Measurements from ENCODE around the gene CCDC88B.

CCDC88B gene

DNA sequence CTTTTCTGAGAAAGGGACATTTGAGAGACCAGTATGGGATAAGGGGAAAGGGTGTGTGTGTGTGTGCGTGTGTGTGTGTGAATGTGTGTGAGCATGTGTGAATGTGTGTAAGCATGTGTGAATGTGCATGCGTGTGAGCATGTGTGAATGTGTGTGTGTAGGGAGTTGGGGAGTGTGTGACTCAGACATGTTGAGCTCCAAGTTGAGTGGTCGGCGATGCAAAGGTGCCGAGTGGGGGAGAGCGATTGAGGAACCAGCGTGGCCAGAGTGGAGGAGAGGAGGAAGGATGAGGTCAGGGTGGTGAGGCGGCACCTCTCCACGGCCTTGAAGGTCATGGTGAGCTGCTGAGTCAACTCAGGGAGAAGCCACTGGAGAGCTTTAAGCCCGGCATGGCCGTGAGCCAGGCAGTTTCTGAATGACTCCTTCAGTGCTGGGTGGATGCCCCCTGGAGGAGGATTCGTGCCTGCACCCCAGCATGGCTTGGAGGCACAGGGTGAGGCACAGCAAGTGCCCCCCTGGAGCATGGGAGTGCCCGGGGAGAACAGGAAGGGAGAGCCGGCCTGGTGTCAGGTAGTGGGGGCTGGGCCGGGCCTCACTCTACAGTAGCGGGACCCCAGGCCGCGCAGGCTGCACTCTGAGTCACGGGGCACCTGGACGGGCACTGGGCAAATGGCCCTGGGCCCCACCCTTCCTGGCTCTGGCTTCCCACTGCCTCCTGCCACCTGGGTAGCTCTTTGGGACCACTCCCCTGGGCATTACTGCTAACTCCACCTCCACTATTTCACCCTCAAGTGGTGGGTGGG lies 8.2 kb upstream of the CCDC88B start (continued):
- TF ChIP-seq ZBTB48 (tag by site-specific recombination; IDR thresholded peaks at IDR 0.05) (peak; percentile 72; the same call in 1 of the 2 replicates), ZNF776 (tag by site-specific recombination; IDR thresholded peaks at IDR 0.05; ENCODE audit: borderline replicate concordance) (no peak), ZNF785 (tag by site-specific recombination; IDR thresholded peaks at IDR 0.05) (no peak), ZNF280C (tag by site-specific recombination; IDR thresholded peaks at IDR 0.05) (no peak), GLIS2 (tag by site-specific recombination; IDR thresholded peaks at IDR 0.05) (peak; percentile 71), CTCF (tag by site-specific recombination; IDR thresholded peaks at IDR 0.05) (peak; percentile 60), ZEB2 (tag by site-specific recombination; IDR thresholded peaks at IDR 0.05) (no peak), ZBTB8A (tag by site-specific recombination; IDR thresholded peaks at IDR 0.05) (peak; percentile 34; the same call in 1 of the 2 replicates), TRIM28 (IDR thresholded peaks at IDR 0.05; ENCODE audit: borderline replicate concordance, low read length) (no peak), ZIC2 (tag by site-specific recombination; IDR thresholded peaks at IDR 0.05) (peak; percentile 95), ZNF266 (tag by site-specific recombination; IDR thresholded peaks at IDR 0.05; ENCODE audit: low read depth) (no peak), ZBTB1 (tag by site-specific recombination; IDR thresholded peaks at IDR 0.05) (no peak), IKZF3 (tag by site-specific recombination; IDR thresholded peaks at IDR 0.05) (no peak), ZFHX2 (tag by site-specific recombination; conservative IDR thresholded peaks at IDR 0.05) (peak; percentile 51), ZNF660 (tag by site-specific recombination; IDR thresholded peaks at IDR 0.05) (no peak), ZNF426 (tag by site-specific recombination; IDR thresholded peaks at IDR 0.05) (no peak), ZNF549 (tag by site-specific recombination; IDR thresholded peaks at IDR 0.05) (no peak), ZNF561 (tag by site-specific recombination; IDR thresholded peaks at IDR 0.05; ENCODE audit: borderline replicate concordance) (no peak), RBAK (tag by site-specific recombination; IDR thresholded peaks at IDR 0.05) (no peak), ZNF10 (tag by site-specific recombination; IDR thresholded peaks at IDR 0.05) (no peak), ZNF670 (tag by site-specific recombination; IDR thresholded peaks at IDR 0.05; ENCODE audit: low read depth) (no peak), ZNF645 (tag by site-specific recombination; IDR thresholded peaks at IDR 0.05) (no peak)
- TF ChIP-seq, protein P1, sequence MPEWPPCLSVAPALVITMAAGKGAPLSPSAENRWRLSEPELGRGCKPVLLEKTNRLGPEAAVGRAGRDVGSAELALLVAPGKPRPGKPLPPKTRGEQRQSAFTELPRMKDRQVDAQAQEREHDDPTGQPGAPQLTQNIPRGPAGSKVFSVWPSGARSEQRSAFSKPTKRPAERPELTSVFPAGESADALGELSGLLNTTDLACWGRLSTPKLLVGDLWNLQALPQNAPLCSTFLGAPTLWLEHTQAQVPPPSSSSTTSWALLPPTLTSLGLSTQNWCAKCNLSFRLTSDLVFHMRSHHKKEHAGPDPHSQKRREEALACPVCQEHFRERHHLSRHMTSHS (tag by site-specific recombination; IDR thresholded peaks at IDR 0.05), result no peak
- TF ChIP-seq, protein P2, sequence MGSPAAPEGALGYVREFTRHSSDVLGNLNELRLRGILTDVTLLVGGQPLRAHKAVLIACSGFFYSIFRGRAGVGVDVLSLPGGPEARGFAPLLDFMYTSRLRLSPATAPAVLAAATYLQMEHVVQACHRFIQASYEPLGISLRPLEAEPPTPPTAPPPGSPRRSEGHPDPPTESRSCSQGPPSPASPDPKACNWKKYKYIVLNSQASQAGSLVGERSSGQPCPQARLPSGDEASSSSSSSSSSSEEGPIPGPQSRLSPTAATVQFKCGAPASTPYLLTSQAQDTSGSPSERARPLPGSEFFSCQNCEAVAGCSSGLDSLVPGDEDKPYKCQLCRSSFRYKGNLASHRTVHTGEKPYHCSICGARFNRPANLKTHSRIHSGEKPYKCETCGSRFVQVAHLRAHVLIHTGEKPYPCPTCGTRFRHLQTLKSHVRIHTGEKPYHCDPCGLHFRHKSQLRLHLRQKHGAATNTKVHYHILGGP (tag by site-specific recombination; IDR thresholded peaks at IDR 0.05), result no peak
- TF ChIP-seq, protein P3, sequence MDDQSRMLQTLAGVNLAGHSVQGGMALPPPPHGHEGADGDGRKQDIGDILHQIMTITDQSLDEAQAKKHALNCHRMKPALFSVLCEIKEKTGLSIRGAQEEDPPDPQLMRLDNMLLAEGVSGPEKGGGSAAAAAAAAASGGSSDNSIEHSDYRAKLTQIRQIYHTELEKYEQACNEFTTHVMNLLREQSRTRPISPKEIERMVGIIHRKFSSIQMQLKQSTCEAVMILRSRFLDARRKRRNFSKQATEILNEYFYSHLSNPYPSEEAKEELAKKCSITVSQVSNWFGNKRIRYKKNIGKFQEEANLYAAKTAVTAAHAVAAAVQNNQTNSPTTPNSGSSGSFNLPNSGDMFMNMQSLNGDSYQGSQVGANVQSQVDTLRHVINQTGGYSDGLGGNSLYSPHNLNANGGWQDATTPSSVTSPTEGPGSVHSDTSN (CRISPR knock-in tag; IDR thresholded peaks at IDR 0.05), result no peak
